Measurements from ENCODE around the gene MYO5B.

DNA sequence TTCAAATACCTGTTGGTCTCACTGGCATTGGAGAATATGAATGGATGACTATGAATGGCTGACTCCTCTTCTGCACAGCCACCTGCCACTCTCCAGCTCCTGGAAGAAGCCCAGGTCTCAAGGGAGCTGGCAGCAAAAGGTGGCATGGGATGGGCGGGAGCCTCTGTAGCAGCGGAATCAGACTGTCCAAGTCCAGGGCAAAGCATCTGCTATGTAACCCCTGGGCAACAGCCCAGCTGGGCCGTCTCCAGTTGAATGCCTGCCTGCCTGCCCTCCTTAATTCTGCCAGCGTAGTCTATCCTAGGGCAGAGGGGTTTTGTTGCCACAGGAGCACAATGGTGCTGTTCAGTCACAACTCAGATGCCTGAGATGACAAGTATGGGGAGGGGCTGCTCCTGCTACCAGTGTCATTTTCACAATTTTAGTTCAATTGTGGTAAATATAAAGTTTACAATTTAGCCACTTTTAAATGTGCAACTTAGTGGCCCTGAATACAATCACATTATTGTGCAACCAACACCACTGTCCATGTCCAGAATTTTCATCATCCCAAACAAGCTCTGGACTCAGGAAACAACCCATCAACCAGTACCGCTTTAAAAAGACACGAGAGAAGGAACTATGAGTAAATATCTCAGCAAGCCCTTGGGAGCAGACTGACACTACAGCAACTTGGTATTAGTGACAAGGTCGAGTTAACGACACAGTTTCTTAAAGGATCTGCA lies 115.2 kb downstream of the MYO5B start:
- TF ChIP-seq, protein P1, sequence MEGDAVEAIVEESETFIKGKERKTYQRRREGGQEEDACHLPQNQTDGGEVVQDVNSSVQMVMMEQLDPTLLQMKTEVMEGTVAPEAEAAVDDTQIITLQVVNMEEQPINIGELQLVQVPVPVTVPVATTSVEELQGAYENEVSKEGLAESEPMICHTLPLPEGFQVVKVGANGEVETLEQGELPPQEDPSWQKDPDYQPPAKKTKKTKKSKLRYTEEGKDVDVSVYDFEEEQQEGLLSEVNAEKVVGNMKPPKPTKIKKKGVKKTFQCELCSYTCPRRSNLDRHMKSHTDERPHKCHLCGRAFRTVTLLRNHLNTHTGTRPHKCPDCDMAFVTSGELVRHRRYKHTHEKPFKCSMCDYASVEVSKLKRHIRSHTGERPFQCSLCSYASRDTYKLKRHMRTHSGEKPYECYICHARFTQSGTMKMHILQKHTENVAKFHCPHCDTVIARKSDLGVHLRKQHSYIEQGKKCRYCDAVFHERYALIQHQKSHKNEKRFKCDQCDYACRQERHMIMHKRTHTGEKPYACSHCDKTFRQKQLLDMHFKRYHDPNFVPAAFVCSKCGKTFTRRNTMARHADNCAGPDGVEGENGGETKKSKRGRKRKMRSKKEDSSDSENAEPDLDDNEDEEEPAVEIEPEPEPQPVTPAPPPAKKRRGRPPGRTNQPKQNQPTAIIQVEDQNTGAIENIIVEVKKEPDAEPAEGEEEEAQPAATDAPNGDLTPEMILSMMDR (IDR thresholded peaks at IDR 0.05) = no peak
- no peak for TF ChIP-seq POLR2A (IDR thresholded peaks at IDR 0.05)
